ENCODE results near the gene RNF182. TPM values are rescaled to one million over a fixed set of nuclear protein-coding genes. Genes with fewer than 3 reads are reported as not detected.
"Not testable (repeated sequence)": the region's sequence is repeated elsewhere in the genome, so short reads cannot be mapped to it uniquely, and the experiment has no call there.

Gene RNF182
- total RNA-seq, 1 donor from 2014 or later, result not detected

DNA sequence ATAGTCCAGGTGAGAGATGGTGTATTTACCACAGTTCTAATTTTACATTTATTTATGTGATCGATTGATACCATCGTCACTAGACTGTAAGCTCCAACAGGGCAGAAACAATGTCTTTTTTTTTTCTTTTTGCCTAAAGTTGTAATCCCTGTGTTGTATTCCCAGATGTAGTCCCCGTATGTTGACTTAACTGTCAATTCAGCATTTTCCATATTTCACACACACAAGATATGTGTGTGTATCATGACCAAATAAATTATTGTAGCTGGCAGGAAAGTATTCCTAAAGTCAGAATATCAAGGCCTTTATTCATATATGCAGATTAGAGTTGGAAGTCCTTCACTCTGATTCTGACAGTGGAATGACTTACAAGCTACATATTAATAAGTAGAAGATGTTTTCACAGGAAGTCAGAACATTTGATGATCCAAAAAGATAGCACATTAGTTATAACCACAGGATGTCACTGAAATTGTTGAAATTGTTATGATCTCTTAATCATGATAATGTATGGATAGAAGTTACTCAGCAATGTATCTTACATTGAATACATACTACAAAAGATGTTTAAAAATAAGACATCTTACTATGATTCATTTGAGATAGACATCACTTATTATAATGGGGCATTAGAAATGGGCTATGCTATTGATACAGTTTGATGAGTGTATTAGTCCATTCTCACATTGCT lies 10.6 kb downstream of the RNF182 start:
- no peaks in the 10 kb centered on the region for H3K27me3 ChIP-seq (ENCODE audit: control insufficient read depth, insufficient read depth, low read length)
- TF ChIP-seq, protein P1, sequence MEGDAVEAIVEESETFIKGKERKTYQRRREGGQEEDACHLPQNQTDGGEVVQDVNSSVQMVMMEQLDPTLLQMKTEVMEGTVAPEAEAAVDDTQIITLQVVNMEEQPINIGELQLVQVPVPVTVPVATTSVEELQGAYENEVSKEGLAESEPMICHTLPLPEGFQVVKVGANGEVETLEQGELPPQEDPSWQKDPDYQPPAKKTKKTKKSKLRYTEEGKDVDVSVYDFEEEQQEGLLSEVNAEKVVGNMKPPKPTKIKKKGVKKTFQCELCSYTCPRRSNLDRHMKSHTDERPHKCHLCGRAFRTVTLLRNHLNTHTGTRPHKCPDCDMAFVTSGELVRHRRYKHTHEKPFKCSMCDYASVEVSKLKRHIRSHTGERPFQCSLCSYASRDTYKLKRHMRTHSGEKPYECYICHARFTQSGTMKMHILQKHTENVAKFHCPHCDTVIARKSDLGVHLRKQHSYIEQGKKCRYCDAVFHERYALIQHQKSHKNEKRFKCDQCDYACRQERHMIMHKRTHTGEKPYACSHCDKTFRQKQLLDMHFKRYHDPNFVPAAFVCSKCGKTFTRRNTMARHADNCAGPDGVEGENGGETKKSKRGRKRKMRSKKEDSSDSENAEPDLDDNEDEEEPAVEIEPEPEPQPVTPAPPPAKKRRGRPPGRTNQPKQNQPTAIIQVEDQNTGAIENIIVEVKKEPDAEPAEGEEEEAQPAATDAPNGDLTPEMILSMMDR (IDR thresholded peaks at IDR 0.05; ENCODE audit: insufficient read depth, low read length, severe bottlenecking), result no peak
- DNase-seq (ENCODE audit: low read depth), result no peak
- FAIRE-seq, result no peak
- no peaks in the 10 kb centered on the region for H3K36me3 ChIP-seq (ENCODE audit: control insufficient read depth, insufficient read depth, low read length)
- H3K4me3 ChIP-seq (ENCODE audit: low read depth, low read length), result no peak overlapping the region

DNA sequence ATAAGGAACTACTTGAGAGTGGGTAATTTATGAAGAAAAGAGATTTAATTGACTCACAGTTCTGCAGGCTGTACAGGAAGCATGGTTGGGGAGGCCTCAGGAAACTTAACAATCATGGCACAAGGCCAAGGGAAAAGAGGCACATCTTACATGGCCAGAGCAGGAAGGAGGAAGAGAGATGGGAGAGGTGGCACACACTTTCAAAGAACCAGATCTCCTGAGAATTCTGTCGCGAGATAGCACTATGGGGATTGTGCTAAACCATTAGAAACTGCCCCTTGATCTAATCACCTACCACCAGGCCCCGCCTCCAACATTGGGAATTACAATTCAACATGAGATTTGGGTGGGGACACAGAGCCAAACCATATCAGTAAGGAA lies 11.1 kb downstream of the RNF182 start:
- not testable (repeated sequence) for FAIRE-seq; H3K4me3 ChIP-seq (ENCODE audit: low read depth, low read length); DNase-seq (ENCODE audit: low read depth)

DNA sequence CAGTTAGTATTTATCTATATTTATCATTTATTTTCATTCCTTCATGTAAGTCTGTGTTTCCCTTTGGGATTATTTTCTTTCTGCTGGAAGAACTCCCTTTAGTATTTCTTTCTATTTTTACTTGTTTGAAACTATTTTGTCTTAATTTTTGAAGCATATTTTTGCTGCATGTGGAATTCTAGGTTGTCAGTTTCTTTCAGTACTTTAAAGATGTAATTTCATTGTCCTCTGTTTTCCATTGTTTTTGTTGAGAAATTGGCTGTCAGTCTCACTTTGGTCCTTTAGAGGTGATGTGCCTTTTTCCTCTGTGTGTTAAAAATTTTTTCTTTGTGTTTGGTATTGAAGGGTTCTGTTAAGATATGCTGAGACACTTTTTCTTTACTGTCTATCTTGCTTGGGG lies 17.1 kb downstream of the RNF182 start:
- FAIRE-seq (no peak), DNase-seq (ENCODE audit: low read depth) (no peak)
- H3K27me3 ChIP-seq (ENCODE audit: control insufficient read depth, insufficient read depth, low read length), result no peaks in the 10 kb centered on the region
- no peak overlapping the region for H3K4me3 ChIP-seq (ENCODE audit: low read depth, low read length)
- no peaks in the 10 kb centered on the region for H3K36me3 ChIP-seq (ENCODE audit: control insufficient read depth, insufficient read depth, low read length)
- TF ChIP-seq, protein P1 (IDR thresholded peaks at IDR 0.05; ENCODE audit: insufficient read depth, low read length, severe bottlenecking), result no peak

More for the DNA sequence above, 11.1 kb downstream of the RNF182 start:
- H3K27me3 ChIP-seq (ENCODE audit: control insufficient read depth, insufficient read depth, low read length); H3K36me3 ChIP-seq (ENCODE audit: control insufficient read depth, insufficient read depth, low read length): not testable (repeated sequence)

DNA sequence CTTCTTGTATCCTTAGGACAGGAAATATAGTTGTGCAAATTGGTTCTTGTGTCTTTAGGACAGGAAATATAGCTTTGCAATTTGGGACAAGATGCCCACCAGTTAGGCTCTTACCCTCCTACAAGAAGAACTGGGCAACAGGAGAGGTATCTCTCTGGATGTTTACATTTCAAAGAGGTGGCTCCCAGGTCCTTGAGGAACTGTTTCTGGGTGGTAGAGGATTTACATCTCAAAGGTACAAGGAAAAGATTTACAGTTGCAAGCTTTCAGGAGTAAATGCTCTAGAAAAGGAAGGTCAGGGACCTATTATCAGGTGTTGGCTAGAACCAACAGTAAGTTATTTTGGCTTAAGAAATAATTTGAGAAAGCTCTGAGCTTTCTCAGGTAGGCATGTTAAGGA lies 19.2 kb downstream of the RNF182 start:
- H3K4me3 ChIP-seq (ENCODE audit: low read depth, low read length), result no peak overlapping the region
- no peaks in the 10 kb centered on the region for H3K36me3 ChIP-seq (ENCODE audit: control insufficient read depth, insufficient read depth, low read length)
- no peak for FAIRE-seq
- H3K27me3 ChIP-seq (ENCODE audit: control insufficient read depth, insufficient read depth, low read length), result no peaks in the 10 kb centered on the region
- TF ChIP-seq, protein P1 (IDR thresholded peaks at IDR 0.05; ENCODE audit: insufficient read depth, low read length, severe bottlenecking), result no peak
- no peak for DNase-seq (ENCODE audit: low read depth)

DNA sequence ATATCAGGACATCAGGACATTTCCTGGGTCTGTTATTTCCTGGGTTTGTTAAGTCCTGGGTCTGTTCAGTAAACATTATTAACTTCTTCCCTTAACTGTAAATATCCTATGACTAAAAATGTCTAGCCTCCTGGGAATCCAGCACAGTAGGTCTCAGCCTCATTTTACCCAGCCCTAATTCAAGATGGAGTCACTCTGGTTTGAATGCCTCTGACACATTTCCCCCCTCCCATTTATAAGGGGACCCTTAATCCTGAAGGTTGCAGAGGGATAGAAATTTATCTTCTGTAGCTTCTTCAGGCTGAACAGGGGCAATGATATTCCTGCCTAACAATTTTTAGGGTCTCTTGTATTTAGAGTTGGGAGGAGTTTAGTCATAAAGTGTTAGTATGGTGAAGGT lies 21.8 kb downstream of the RNF182 start:
- TF ChIP-seq, protein P1 (IDR thresholded peaks at IDR 0.05; ENCODE audit: insufficient read depth, low read length, severe bottlenecking), result no peak
- no peak for DNase-seq (ENCODE audit: low read depth)
- FAIRE-seq, result no peak
- no peak overlapping the region for H3K4me3 ChIP-seq (ENCODE audit: low read depth, low read length)
- H3K36me3 ChIP-seq (ENCODE audit: control insufficient read depth, insufficient read depth, low read length), result no peaks in the 10 kb centered on the region
- H3K27me3 ChIP-seq (ENCODE audit: control insufficient read depth, insufficient read depth, low read length), result no peaks in the 10 kb centered on the region

DNA sequence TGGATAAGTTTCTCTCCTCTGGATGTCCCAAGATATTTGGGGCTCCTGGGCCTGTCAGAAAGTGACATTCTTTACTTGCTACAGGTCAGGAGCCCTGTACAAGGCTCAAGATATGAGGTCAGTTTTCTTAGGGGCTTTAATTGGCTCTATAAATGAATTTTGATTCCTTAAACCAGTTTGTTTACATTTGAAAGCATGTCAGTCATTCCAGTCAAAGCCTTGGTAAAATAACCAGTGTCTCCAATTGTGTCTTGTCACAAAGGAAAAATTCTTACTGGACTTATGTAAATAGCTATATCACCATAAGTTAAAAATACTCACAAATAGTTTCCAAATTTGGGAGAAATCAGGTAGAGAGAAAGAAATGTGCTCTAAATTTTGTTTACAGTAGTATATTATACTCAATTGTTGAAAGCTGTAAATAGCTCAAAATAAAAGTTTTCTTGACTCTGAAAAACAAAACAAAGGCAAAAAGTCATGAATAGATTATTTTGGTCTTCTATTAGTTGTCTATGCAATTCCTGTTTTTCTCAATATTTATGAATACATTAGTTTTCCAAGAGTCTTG lies 22.9 kb downstream of the RNF182 start:
- FAIRE-seq, result no peak
- no peaks in the 10 kb centered on the region for H3K36me3 ChIP-seq (ENCODE audit: control insufficient read depth, insufficient read depth, low read length)
- DNase-seq (ENCODE audit: low read depth), result no peak
- H3K27me3 ChIP-seq (ENCODE audit: control insufficient read depth, insufficient read depth, low read length), result no peaks in the 10 kb centered on the region
- TF ChIP-seq, protein P1 (IDR thresholded peaks at IDR 0.05; ENCODE audit: insufficient read depth, low read length, severe bottlenecking), result no peak
- no peak overlapping the region for H3K4me3 ChIP-seq (ENCODE audit: low read depth, low read length)
